Brain microvascular endothelial cell (primary cell): ENCODE results near the gene C1orf198.

ENCODE experiments used
- DNase-seq: peaks from one replicate; pipeline ENCODE4 v3.0.0-alpha.2; 2020
- H3K27ac ChIP-seq: fragments of 250-450 bp; sonication (Bioruptor Pico); 2 replicates; pipeline ENCODE4 v1.5.1; 2020; ENCODE audit warnings: mild to moderate bottlenecking, moderate library complexity
- H3K27me3 ChIP-seq: fragments of 250-450 bp; sonication (Bioruptor Pico); replicated peaks from 2 replicates; pipeline ENCODE4 v1.5.1; 2020; ENCODE audit warnings: mild to moderate bottlenecking
- H3K36me3 ChIP-seq: fragments of 250-450 bp; sonication (Bioruptor Pico); replicated peaks from 2 replicates; pipeline ENCODE4 v1.5.1; 2020; ENCODE audit warnings: mild to moderate bottlenecking
- H3K4me3 ChIP-seq: 2 replicates; pipeline ENCODE4 v1.5.1; 2011; ENCODE audit warnings: low read depth, mild to moderate bottlenecking, control low read depth, low read length, moderate library complexity
- in situ Hi-C: cut with HindIII; loops from 2 replicates; pipeline ENCODE4 v1.10.0; 2017; ENCODE audit warnings: low sequenced_read_pairs, low pct_ligation_motif_present
- TF ChIP-seq, protein P1 (sequence below): IDR thresholded peaks from 2 replicates; pipeline ENCODE4 v1.5.1; 2011; ENCODE audit warnings: low read depth, mild to moderate bottlenecking, moderate library complexity, low read length, control low read depth, inconsistent platforms; ENCODE audit errors: missing control alignments

The C1orf198 gene

DNA sequence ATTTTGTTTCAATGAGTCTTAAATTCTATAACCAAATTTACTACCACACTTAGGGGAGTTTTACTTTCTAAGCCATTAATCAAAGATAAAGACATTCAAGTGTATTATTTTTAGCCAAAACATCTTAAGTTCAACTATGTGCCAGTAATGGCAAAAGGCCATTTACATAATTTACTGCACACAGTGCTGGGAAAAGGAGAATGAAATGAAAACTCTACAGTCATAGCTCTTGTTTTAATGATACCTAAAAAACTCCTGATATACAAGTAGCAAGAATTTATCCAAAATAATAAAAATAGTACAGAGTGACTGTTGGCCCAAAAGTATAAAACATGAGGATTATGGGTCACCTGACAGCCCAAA is 42.4 kb upstream of the C1orf198 start:
- TF ChIP-seq, protein P1, sequence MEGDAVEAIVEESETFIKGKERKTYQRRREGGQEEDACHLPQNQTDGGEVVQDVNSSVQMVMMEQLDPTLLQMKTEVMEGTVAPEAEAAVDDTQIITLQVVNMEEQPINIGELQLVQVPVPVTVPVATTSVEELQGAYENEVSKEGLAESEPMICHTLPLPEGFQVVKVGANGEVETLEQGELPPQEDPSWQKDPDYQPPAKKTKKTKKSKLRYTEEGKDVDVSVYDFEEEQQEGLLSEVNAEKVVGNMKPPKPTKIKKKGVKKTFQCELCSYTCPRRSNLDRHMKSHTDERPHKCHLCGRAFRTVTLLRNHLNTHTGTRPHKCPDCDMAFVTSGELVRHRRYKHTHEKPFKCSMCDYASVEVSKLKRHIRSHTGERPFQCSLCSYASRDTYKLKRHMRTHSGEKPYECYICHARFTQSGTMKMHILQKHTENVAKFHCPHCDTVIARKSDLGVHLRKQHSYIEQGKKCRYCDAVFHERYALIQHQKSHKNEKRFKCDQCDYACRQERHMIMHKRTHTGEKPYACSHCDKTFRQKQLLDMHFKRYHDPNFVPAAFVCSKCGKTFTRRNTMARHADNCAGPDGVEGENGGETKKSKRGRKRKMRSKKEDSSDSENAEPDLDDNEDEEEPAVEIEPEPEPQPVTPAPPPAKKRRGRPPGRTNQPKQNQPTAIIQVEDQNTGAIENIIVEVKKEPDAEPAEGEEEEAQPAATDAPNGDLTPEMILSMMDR: no peak
- H3K36me3 ChIP-seq: no peaks in the 10 kb centered on the region

DNA sequence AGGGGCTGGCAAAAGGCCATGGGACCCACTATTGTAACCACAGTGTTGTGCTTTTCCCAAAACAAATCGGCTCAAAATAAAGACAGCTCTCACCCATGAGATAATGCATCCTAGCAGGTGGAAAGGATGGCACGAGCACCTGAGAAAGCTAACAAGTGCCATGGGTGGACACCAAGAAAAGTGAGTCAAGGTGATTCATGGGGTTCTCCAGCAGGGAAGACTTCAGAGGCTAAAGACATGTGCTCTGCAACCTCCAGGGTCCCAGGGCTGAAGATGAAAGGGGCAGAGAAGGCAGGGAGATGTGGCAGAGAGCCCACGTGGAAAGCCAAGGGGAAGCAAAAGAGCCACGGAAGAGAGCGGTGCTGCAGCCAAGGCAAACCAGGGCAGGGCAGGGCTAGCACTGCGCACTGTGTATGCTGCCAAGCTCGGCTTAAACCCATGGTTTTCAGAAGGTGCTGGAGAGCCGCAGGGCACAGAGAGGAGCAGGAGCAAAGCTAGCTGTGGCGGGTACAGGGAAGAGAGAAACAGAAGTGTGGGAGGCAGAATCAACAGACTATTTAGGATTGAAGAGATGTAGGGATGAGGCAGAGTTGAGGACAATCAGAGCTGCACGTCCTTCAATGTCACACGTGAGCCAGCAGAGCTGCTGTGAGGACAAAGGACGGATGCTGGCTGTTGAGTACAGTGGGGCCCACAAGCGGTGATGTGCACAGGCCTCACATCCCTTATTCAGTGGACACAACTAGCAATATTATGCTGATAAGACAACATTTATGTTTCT is 41.8 kb upstream of the C1orf198 start:
- Histone ChIP-seq H3K27ac (no peak overlapping the region), H3K27me3 (no peaks in the 10 kb centered on the region), H3K4me3 (no peak overlapping the region), H3K36me3 (no peaks in the 10 kb centered on the region)
- TF ChIP-seq, protein P1: no peak
- no peak for DNase-seq
- in situ Hi-C loops: no loop called here

More for the DNA sequence above, 42.4 kb upstream of the C1orf198 start:
- no peak overlapping the region for H3K27ac ChIP-seq
- H3K27me3 ChIP-seq: no peaks in the 10 kb centered on the region
- H3K4me3 ChIP-seq: no peak overlapping the region
- no peak for DNase-seq
- in situ Hi-C loops: no loop called here

DNA sequence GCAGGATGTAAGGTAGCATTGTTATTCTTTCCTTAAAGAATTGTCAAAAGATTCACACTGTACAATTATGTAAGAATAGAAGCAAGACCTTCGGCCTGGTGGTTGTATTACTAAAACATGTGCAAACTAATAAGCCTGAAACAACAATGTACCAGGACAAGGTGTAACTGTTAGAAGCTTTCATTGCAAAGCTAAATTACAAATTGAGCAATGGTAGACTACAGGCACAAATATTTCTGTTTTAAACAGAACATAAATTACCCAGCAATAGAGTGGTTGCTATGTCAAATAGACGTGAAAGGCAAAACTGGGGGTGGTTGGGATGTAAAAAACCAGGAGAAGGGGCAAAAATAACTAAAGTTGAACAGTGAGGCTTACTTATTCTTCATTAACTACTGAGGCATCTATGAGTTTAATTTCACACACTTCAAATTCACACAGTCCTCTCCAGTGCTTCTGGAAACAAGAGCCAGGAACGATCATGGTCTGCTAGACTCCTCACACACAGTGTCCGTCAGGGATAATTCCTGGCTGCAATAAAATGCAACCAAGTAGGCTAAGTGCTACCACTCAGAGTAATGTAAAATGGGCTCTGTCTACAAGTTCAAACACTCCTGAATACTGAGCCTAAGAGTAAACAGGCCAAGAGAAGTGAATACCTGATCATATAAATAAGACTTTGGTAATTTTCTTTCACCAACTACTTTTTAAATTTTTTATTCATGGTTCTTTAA is 39.3 kb upstream of the C1orf198 start:
- DNase-seq: no peak
- TF ChIP-seq, protein P1: no peak
- no peak overlapping the region for H3K27ac ChIP-seq
- no peak overlapping the region for H3K4me3 ChIP-seq
- in situ Hi-C loops: no loop called here
- no peaks in the 10 kb centered on the region for H3K27me3 ChIP-seq
- H3K36me3 ChIP-seq: no peaks in the 10 kb centered on the region

DNA sequence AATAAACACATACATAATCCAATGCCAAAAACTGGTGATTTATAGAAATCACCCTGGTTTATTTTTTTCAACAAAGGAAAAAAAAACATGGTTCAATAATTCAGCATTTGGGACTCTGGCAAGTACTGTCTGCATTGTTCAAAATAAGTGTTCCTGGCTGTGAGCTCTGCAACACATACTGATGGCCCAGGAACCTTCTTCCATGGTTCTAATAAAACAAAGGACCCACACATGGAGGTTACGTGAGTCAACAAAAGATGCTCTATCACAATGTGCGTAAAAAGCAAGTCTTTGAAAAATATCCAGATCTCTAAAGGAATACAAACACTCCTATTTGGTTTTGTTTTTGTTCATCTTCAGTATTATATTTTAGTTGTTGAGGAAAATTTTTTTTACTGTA is 37.9 kb upstream of the C1orf198 start:
- Histone ChIP-seq H3K27ac (no peak overlapping the region), H3K4me3 (no peak overlapping the region), H3K27me3 (no peaks in the 10 kb centered on the region), H3K36me3 (no peaks in the 10 kb centered on the region)
- in situ Hi-C loops: no loop called here
- TF ChIP-seq, protein P1: no peak
- DNase-seq: no peak

DNA sequence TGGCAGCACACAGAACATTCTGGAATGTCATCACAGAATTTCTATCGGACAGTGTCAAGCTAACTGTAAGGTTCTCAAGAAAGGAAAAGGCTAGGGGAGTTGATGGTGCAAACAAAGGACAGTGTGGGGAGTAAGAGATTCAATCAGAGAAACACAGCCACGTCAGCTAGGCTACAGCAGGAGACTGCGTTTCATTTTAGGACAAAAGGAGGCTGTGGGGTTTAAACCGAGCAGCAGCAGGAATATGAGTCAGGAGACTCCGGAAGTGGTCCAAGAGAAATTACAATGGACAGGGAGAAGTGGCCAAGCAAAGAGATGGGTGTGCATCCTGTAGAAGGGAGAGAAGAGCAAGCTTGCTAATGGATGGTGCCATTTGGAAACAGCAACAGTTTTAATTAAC is 37.4 kb upstream of the C1orf198 start:
- no peak overlapping the region for H3K4me3 ChIP-seq
- no peak overlapping the region for H3K27ac ChIP-seq
- in situ Hi-C loops: no loop called here
- H3K27me3 ChIP-seq: no peaks in the 10 kb centered on the region
- no peaks in the 10 kb centered on the region for H3K36me3 ChIP-seq
- no peak for DNase-seq
- TF ChIP-seq, protein P1: no peak
